HG03457 (cell line): ENCODE data around the gene TMA7.

Experiments
- ATAC-seq: cut with Tn5 transposase; IDR thresholded peaks from one replicate; pipeline ENCODE4 v1.9.1; 2021; ENCODE audit warnings: moderate number of reproducible peaks; ENCODE audit not compliant: unreplicated experiment

The TMA7 gene

DNA sequence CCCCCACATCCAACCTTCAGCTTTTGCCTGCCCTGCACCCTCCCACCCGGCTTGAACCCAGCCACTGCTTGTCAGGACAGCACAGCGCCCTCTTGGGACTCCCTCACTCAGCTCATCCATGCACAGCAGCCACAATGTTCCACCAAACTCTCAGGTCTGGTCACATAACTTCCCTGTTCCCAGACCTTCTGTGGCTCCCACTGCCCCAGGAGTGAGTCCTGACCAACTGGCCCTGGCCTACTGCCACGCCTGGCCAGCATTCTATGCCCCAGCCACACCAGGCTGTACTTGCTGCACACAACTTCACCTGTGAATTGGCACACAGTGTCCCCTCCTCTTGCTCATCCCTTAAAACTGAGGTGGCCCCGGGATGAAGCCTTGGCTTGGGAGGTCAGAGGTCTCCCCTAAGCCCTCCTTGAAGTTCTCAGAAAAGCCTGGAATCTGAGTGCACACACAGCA lies 31.2 kb upstream of the TMA7 start:
- no peak for ATAC-seq

- ATAC-seq = no peak
These were observed 30.5 kb upstream of the TMA7 start for GRCh38 chr3:48409291-48410201.

DNA sequence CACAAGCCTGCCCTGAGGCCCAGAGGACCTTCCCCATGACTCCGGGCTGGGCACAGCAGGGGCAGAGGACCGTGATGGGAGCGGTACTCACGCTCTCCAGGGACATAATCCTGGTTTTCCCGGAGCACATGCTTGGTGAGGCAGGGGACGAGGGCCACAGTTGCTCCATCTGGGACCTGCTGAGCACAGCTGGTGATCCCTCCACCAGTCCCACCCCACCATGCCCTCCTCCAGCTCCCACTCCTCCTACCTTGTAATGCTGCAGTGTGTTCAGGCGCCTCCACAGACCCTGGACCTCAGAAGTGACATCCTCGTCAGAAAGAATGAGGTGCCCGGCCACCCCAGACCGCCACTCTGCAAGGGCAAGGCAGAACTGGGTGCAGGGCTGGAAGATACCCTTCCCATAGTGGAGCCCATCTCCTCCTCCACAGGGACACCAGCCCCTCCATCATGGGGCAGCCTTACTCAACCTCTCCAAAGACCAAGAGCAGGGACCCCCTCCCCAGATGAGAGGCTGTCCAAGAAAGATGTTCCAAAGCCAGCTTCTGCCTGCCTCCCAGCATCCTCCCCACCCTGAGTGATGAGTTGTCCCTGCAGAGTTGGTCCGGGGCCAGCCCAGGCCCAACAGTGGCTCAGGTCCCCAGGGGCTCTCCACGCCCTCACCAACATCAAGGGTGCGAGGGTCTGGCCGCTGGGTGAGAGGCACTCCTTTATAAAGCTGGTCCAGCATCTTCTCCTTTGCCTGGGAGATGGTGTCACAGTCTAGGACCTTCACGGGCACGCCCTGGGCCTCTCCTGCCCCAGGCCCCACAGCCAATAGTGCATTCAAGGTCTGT lies 29.6 kb upstream of the TMA7 start:
- no peak for ATAC-seq

DNA sequence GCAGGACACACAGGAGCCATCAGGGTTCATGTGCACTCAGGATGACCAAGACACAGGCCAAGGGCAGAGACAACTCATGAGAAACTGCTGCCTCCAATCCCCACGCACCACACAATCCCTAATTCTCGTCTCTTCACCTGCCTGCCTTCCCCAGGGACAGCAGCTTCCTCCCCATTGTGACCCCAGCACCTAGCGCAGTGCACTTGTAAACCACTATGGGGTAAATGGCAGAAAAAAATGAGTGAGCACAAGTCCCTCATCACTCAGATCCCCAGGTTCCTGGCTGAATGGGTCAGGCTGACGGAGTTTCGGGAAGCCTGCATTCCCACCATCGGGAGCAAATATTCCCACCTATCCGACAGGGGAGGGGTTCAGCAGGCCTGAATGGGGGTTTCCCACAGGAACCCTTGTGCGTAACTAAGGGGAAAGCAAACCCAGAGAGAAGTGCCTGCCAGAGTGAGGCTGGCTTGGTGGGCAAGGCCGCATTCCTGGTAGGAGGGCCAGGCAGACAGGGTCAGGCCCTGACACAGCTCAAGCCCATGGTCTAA lies 28.9 kb upstream of the TMA7 start:
- ATAC-seq = no peak

GRCh38 chr3:48411606-48412374 lies 28.3 kb upstream of the TMA7 start:
- no peak for ATAC-seq

DNA sequence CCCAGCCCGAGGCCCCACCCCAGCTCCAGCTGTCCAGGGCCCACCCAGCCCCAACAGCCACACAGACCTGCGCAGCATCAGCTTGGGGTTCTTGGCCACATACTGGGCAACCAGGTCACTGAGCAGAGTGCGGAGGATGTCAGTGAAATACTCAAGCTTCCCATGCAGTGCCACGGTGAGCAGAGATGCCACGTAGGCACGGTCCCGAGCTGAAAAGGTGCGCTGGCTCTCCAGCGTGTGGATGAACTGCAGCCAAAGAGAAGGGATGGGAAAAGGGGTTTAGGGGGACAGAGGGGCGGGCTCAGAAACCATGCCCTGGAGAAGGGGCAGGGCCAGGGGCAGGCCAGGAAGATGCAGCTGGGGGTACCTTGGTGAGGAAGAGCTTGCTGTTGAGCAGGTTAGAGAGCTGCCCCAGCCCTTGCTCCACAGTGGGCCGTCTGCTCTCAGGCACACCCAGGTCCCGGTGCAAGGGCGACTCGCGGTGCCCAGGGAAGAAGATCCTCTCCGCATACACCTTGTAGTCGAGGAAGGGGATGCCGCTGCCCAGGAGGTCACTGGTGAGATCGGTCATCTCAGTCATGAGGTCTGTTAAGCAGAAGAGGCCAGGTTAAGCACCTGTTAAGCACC lies 27.6 kb upstream of the TMA7 start:
- ATAC-seq = no peak

DNA sequence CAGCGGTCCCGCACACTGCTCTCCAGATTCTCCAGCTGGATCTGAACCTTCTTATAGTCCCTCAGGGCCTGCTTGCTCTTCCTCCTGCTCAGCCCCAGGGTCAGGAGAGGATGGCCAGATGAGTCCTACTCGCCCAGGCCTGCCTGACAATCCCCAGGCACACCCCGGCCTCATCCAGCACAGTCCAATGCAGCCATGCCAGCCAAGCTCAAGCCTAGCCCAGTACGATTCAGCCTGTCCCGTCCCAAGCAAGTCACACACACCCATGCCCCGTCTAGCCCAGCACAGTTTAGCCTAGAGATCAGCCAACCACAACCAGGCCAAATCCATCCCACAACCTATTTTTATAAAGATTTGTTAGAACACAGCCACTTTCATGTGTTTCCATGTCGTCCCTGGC lies 27.0 kb upstream of the TMA7 start:
- no peak for ATAC-seq

DNA sequence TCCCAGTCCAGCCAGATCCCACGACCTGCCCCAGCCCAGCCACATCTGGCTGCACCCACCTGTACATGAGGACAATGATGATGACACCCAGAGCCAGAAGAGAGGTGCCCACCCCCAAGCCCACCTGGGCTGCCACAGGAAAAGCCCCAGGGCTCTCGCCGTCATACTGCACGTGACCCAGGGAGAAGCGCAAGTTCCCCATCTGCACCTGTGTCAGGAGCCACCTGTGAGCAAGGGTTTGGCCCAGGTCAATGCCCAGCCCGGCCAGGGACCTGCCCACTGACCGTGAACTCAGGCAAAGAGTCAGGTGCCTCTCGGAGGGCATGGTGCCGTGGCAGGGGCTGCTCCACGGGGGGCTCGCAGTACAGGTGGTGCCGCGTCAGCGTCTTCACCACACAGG lies 26.4 kb upstream of the TMA7 start:
- no peak for ATAC-seq

DNA sequence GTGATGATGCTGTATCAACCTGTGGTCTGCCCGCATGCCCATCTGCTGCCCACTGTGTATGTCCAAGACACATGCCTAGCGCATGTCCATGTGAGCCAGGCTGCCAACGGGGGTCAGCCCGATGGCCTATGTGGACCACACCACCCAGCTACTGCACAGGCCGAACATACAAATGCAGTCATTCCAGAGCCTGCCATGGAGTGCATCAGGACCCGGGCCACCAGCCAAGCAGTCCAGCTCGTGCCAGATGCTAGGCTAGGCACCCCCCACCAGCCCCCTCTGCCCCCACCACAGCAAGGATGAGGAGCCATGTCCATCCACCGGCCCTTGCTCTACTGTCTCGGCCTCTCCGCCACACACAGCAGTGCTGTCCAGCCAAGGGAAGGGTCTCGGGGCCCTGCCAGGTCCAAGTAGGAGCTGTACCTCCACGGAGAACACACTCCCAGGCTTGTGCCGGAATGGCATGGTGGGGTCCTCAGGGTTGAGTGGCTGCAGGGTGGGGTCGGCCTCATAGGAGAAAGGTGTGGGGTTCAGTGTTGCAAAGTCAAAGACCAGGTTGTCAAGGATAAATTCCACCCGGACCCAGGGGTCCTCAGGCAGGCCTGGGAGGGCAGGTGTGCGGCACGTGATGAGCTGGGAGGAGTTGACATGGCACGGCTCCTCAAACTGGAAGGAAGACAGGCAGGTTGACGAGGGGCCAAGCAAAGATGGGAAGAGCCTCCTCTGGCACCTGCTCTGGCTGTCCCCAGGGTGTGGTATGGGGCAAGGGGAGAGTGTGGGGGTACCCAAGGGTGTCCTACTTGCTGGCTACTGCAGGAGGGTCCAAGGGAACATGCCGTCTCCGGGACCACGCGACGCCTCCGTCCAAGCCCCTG lies 25.4 kb upstream of the TMA7 start:
- ATAC-seq = no peak

DNA sequence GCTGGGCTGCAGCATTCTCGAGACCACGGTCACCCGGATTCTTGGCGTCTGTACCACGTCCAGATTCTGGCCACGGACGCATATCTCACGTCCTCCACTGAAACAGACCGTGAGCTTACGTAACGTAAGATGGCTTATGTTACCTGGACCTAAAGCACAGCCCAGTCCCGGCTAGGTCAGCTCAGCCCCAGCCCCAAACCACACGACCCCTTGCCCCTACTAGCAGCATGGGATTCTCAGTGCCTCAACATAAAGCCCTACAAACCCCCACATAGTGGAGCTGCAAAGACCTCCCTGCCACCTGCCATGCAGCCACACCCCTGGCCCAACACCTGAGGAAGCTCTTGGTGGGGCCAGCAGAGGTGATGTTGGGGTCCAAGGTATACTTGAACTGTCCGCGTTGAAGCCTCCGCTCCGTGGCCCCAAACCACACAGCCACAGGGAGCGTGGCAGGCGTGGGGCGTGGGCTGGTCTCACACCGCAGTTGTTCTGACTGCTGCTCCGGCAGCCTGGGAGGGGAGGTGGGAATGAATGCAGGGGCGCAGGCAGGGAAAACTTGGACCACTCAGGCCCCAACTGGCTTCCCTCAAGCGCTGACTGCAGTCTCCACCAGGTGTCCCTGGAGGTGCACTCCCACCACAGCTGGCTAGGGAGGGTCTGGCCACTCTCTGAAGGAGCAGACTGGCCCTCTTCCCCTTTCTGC lies 24.7 kb upstream of the TMA7 start:
- no peak for ATAC-seq

- no peak for ATAC-seq
These were observed 24.0 kb upstream of the TMA7 start for GRCh38 chr3:48416091-48416505.

DNA sequence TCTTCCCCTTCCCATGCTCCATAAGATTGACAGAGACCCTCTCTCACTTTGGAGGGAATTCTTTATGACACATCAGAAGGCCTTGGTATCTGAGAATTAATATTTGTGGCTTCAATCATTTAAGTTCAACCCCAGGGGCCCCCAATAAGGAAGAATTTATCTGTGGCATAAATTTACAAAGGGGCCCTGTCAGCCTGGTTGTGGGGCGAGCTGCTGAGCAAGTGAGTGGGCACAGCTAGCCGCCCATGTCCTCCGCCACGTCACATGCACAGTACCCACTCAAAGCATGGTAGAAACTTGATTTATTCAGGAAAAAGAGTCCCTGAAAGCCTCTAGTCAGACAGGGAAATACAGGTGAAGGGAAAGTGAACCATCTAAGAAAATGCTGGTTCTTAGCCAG lies 23.5 kb upstream of the TMA7 start:
- ATAC-seq = no peak

- ATAC-seq = no peak
These were observed 22.4 kb upstream of the TMA7 start for GRCh38 chr3:48417529-48418108.

- no peak for ATAC-seq
These were observed 21.9 kb upstream of the TMA7 start for GRCh38 chr3:48418140-48418539.

DNA sequence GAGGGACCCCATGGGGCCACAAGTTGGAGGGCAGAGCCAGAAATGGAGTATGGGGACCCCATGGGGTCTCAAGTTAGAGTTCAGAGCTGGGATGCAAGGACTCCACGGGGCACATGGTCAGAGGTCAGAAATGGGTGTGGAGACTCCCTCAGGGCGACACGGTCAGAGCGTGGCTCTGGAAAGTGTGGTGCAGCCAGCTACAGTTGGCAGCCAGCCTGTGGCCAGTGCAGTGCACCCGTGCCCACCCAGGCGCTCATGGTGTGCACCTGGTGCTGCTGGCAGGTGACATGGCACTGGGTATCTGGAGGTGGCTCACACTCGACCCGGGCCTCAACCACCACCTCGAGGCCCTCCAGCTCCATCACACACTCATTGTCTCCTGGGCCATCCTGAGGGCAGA lies 21.4 kb upstream of the TMA7 start:
- no peak for ATAC-seq

DNA sequence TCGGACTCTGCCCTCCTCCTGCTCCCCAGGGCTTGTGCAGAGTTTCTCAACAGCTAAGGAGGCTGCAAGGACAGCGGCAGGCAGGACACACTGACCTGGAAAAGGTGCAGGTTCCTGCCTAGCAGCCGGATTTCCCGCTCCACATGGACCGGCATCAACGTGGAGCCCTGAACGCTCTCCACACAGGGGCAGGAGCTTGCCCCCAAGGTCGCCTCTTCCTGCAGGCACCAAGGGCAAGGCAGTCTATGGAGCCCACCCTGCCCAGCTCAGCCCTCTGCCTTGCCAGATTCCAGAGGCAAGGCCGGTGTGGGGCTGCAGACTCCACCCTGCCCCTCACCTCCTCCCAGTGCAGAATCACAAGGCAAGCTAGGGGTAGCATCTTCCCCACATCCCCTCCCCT lies 20.9 kb upstream of the TMA7 start:
- no peak for ATAC-seq

GRCh38 chr3:48419597-48419996 lies 20.5 kb upstream of the TMA7 start:
- ATAC-seq = no peak

DNA sequence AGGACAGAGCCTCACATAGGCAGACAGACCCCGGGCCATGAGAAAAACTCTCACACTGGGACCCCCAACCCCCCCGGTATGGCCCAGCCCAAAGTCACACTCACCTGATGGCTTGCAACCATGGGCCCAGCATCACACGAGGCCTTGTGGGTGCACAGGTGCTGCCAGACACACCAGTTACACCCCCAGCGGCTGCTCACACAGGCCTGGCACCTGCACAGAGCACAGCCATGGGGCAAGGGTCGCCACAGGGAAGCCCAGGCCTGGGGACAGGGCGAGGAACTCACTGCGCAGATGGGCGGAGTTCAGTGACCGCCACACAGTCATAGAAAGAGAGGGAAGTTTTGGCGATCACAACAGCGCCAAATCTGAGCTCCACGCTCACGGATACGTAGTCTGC lies 19.5 kb upstream of the TMA7 start:
- ATAC-seq = no peak

- no peak for ATAC-seq
These were observed 17.8 kb upstream of the TMA7 start for GRCh38 chr3:48422272-48422671.
